MM.1S (cell line): Measurements from ENCODE around the gene PCNX1.

Experiments
- DNase-seq: peaks from one replicate; pipeline ENCODE4 v3.0.0-alpha.2; 2015
- H2AFZ ChIP-seq: fragments of 300-600 bp; sonication (generic); 2 replicates; pipeline ENCODE4 v1.6.0; 2016; ENCODE audit warnings: antibody characterized with exemption, low read length
- H3F3A ChIP-seq: fragments of 300-600 bp; sonication (generic); 2 replicates; pipeline ENCODE4 v1.6.1; 2016; ENCODE audit warnings: mild to moderate bottlenecking, antibody characterized with exemption, low read length, moderate library complexity, mixed read lengths; ENCODE audit not compliant: insufficient read depth
- H3K27ac ChIP-seq: fragments of 300-600 bp; sonication (generic); 2 replicates; pipeline ENCODE4 v1.5.1; 2016; ENCODE audit warnings: mild to moderate bottlenecking, low read length
- H3K27me3 ChIP-seq: fragments of 300-600 bp; sonication (generic); replicated peaks from 2 replicates; pipeline ENCODE4 v1.6.0; 2016; ENCODE audit warnings: low read length; ENCODE audit not compliant: insufficient read depth
- H3K36me3 ChIP-seq: fragments of 300-600 bp; sonication (generic); replicated peaks from 2 replicates; pipeline ENCODE4 v1.6.1; 2016; ENCODE audit warnings: mild to moderate bottlenecking, low read length, mixed read lengths; ENCODE audit not compliant: insufficient read depth
- H3K4me1 ChIP-seq: fragments of 300-600 bp; sonication (generic); 2 replicates; pipeline ENCODE4 v1.6.1; 2016; ENCODE audit warnings: low read length, mixed read lengths
- H3K4me2 ChIP-seq: fragments of 300-600 bp; sonication (generic); 2 replicates; pipeline ENCODE4 v1.6.0; 2016; ENCODE audit warnings: low read depth, low read length
- H3K4me3 ChIP-seq: fragments of 300-600 bp; sonication (generic); 2 replicates; pipeline ENCODE4 v1.5.1; 2016; ENCODE audit warnings: low read length, mixed read lengths
- H3K79me2 ChIP-seq: fragments of 300-600 bp; sonication (generic); 2 replicates; pipeline ENCODE4 v1.6.1; 2016; ENCODE audit warnings: mixed run types, low read length, mixed read lengths
- H3K9ac ChIP-seq: fragments of 300-600 bp; sonication (generic); 2 replicates; pipeline ENCODE4 v1.6.1; 2016; ENCODE audit warnings: low read length, mixed read lengths
- H3K9me2 ChIP-seq: fragments of 300-600 bp; sonication (generic); replicated peaks from 2 replicates; pipeline ENCODE4 v1.6.1; 2016; ENCODE audit warnings: mild to moderate bottlenecking, low read length, mixed read lengths; ENCODE audit not compliant: insufficient read depth
- H3K9me3 ChIP-seq: fragments of 300-600 bp; sonication (generic); replicated peaks from 2 replicates; pipeline ENCODE4 v1.6.1; 2016; ENCODE audit warnings: mild to moderate bottlenecking, low read length, mixed read lengths; ENCODE audit not compliant: insufficient read depth
- H4K20me1 ChIP-seq: fragments of 300-600 bp; sonication (generic); 2 replicates; pipeline ENCODE4 v1.6.1; 2016; ENCODE audit warnings: mild to moderate bottlenecking, low read length, moderate library complexity, mixed read lengths; ENCODE audit not compliant: insufficient read depth
- EZH2 ChIP-seq: fragments of 300-600 bp; sonication (generic); optimal IDR thresholded peaks from 2 replicates; pipeline ENCODE3; 2017; ENCODE audit warnings: low read depth, mild to moderate bottlenecking, antibody characterized with exemption, low read length, mixed read lengths
- EZH2phosphoT487 ChIP-seq: fragments of 300-600 bp; sonication (generic); IDR thresholded peaks from 2 replicates; pipeline ENCODE4 v1.6.1; 2018; ENCODE audit warnings: antibody characterized with exemption, low read length
- TF ChIP-seq, protein P1 (sequence below): fragments of 300-600 bp; sonication (generic); IDR thresholded peaks from 2 replicates; pipeline ENCODE4 v1.5.1; 2016; ENCODE audit warnings: antibody characterized with exemption, low read length, mixed read lengths

The PCNX1 gene

DNA sequence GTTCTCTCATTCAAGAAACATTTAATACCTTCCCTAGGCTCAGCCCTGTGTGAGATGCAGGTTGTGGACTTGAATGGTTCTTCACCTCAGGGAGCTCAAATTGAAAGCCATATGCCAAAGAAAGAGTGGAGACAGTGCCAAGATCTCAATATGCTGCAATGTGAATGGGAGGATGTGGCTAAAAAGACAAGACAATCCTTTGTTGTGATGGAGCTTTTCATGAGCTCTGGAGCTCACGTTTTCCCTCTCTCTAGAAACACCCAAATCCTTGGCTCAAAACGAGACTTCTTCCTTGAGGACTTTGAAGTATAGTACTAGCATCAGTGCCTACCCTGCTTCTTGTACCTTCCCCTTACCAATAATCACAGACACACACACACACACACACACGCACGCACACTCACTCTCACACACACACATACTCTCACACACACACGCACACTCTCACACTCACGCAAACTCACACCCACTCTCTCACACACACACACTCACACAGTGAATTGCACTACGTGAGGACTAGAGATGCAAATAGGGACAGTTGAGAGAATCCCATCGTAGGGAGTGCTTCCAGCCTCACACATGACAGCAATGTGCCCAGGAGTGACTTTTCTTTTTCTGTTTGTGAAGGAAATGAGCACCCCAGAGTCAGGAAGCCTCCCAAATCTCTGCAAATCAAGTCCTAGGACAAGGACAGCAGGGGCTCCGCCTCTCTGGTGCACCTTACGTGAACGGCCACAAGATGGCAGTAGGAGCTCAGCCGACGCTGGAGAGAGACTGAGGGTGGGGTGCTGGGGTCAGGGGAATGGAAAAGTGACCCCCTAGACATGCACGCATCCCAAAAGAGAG lies 231.4 kb downstream of the PCNX1 start:
- Histone ChIP-seq H3K4me3 (no peak overlapping the region), H3K9ac (no peak overlapping the region), H3K9me3 (no peaks in the 10 kb centered on the region), H3K36me3 (no peaks in the 10 kb centered on the region), H3K4me2 (no peak overlapping the region), H3F3A (0 out of 2 replicates have a peak, but pooled peaks cover 6% of the 10 kb centered on the region), H3K4me1 (peaks cover 23% of the 10 kb centered on the region), H2AFZ (no peak overlapping the region), H4K20me1 (no peaks in the 10 kb centered on the region), H3K27me3 (no peaks in the 10 kb centered on the region), H3K27ac (no peak overlapping the region), H3K79me2 (no peaks in the 10 kb centered on the region), H3K9me2 (no peaks in the 10 kb centered on the region)
- peak; percentile 31 for DNase-seq
- no peak for TF ChIP-seq EZH2phosphoT487
- TF ChIP-seq, protein P1, sequence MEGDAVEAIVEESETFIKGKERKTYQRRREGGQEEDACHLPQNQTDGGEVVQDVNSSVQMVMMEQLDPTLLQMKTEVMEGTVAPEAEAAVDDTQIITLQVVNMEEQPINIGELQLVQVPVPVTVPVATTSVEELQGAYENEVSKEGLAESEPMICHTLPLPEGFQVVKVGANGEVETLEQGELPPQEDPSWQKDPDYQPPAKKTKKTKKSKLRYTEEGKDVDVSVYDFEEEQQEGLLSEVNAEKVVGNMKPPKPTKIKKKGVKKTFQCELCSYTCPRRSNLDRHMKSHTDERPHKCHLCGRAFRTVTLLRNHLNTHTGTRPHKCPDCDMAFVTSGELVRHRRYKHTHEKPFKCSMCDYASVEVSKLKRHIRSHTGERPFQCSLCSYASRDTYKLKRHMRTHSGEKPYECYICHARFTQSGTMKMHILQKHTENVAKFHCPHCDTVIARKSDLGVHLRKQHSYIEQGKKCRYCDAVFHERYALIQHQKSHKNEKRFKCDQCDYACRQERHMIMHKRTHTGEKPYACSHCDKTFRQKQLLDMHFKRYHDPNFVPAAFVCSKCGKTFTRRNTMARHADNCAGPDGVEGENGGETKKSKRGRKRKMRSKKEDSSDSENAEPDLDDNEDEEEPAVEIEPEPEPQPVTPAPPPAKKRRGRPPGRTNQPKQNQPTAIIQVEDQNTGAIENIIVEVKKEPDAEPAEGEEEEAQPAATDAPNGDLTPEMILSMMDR = peak; percentile 77
- TF ChIP-seq EZH2 = no peak

DNA sequence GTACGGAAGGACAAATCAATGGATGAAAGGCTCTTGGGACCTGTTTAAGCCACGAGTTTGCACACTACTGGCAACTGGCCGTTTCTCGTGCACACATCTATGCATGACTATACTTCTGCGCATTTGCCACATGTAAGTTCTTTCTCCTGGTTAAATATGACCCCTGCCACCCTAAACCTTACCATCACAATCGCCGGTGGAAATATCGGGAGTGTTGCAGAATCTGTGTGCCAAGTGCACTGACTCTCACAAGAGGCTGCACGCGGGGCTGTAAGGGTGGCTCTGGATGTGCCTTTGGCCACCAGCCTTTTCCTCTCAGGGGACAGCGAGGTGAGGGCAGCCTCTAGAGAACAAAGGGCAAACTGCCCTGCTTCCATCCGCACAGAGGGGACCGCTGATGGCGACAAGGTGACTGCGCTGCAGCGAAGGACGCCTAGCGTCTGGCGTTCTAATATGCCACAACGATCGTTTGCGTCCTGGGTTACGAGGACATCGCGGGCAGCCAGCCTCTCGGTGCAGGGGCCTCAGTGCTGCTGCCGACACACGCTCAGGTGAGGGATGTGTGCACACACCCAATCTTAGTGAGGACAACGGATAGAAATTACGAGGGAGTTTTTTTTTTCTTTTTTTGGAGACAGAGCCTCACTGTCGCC lies 232.2 kb downstream of the PCNX1 start:
- DNase-seq = no peak
- H3K4me1 ChIP-seq = peaks cover 23% of the 10 kb centered on the region

DNA sequence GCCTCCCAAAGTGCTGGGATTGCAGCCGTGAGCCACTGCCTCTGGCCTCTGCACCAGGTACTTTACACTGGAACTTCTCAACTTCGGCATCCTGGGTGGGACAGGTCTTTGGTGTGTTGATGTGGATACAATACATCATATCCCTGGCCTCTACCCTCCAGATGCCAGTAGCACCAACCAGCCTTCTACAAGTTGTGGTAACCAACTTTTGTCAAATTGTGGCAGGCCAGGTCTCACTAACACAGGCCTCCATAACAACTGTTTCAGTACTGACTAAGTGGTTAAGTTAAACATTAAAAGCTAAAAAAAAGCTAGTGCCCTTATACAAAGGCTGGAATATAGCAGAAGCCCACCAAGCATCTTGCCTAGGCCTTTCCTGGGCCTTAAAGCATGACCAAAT lies 232.9 kb downstream of the PCNX1 start:
- H3K9ac ChIP-seq = no peak overlapping the region
- no peak for TF ChIP-seq EZH2
- TF ChIP-seq, protein P1 = no peak
- TF ChIP-seq EZH2phosphoT487 = no peak
- no peaks in the 10 kb centered on the region for H3K27me3 ChIP-seq
- H4K20me1 ChIP-seq = no peaks in the 10 kb centered on the region
- 0 out of 2 replicates have a peak, but pooled peaks cover 6% of the 10 kb centered on the region for H3F3A ChIP-seq
- DNase-seq = no peak
- peaks cover 23% of the 10 kb centered on the region for H3K4me1 ChIP-seq
- no peak overlapping the region for H3K4me3 ChIP-seq
- H3K79me2 ChIP-seq = no peaks in the 10 kb centered on the region
- H3K36me3 ChIP-seq = no peaks in the 10 kb centered on the region
- H3K9me2 ChIP-seq = no peaks in the 10 kb centered on the region
- no peak overlapping the region for H3K4me2 ChIP-seq
- H3K27ac ChIP-seq = no peak overlapping the region
- no peak overlapping the region for H2AFZ ChIP-seq
- H3K9me3 ChIP-seq = no peaks in the 10 kb centered on the region

More for the DNA sequence above, 232.2 kb downstream of the PCNX1 start:
- H2AFZ ChIP-seq = no peak overlapping the region
- no peaks in the 10 kb centered on the region for H3K79me2 ChIP-seq
- no peak overlapping the region for H3K4me3 ChIP-seq
- no peak overlapping the region for H3K9ac ChIP-seq
- H3K9me3 ChIP-seq = no peaks in the 10 kb centered on the region
- 0 out of 2 replicates have a peak, but pooled peaks cover 6% of the 10 kb centered on the region for H3F3A ChIP-seq
- no peaks in the 10 kb centered on the region for H3K36me3 ChIP-seq
- H3K9me2 ChIP-seq = no peaks in the 10 kb centered on the region
- H3K27me3 ChIP-seq = no peaks in the 10 kb centered on the region
- H3K4me2 ChIP-seq = no peak overlapping the region
- H4K20me1 ChIP-seq = no peaks in the 10 kb centered on the region
- TF ChIP-seq EZH2 (no peak), EZH2phosphoT487 (no peak)
- TF ChIP-seq, protein P1 = no peak
- H3K27ac ChIP-seq = no peak overlapping the region
